ENCODE data around the gene RAB7A. TPM values are rescaled to one million over a fixed set of nuclear protein-coding genes. Genes with fewer than 3 reads are reported as not detected.

RAB7A gene
- total RNA-seq, 1 donor from 2014 or later: 43.7 TPM

GRCh38 chr3:128806588-128806987 lies 80.6 kb downstream of the RAB7A start:
- Histone ChIP-seq H3K36me3 (ENCODE audit: control insufficient read depth, insufficient read depth, low read length) (peaks cover 12% of the 10 kb centered on the region), H3K27me3 (ENCODE audit: control insufficient read depth, insufficient read depth, low read length) (no peaks in the 10 kb centered on the region), H3K4me3 (ENCODE audit: low read depth, low read length) (no peak overlapping the region)
- DNase-seq (ENCODE audit: low read depth) (no peak), FAIRE-seq (no peak)
- TF ChIP-seq CTCF (IDR thresholded peaks at IDR 0.05; ENCODE audit: insufficient read depth, low read length, severe bottlenecking): no peak

GRCh38 chr3:128807186-128807830 lies 81.3 kb downstream of the RAB7A start:
- peaks cover 12% of the 10 kb centered on the region for H3K36me3 ChIP-seq (ENCODE audit: control insufficient read depth, insufficient read depth, low read length)
- H3K27me3 ChIP-seq (ENCODE audit: control insufficient read depth, insufficient read depth, low read length): no peaks in the 10 kb centered on the region
- no peak overlapping the region for H3K4me3 ChIP-seq (ENCODE audit: low read depth, low read length)
- FAIRE-seq: no peak
- DNase-seq (ENCODE audit: low read depth): peak; percentile 69
- TF ChIP-seq CTCF (IDR thresholded peaks at IDR 0.05; ENCODE audit: insufficient read depth, low read length, severe bottlenecking): no peak

- no peak for DNase-seq (ENCODE audit: low read depth)
- peaks cover 21% of the 10 kb centered on the region for H3K36me3 ChIP-seq (ENCODE audit: control insufficient read depth, insufficient read depth, low read length)
These were observed 82.7 kb downstream of the RAB7A start for GRCh38 chr3:128808672-128809071.

DNA sequence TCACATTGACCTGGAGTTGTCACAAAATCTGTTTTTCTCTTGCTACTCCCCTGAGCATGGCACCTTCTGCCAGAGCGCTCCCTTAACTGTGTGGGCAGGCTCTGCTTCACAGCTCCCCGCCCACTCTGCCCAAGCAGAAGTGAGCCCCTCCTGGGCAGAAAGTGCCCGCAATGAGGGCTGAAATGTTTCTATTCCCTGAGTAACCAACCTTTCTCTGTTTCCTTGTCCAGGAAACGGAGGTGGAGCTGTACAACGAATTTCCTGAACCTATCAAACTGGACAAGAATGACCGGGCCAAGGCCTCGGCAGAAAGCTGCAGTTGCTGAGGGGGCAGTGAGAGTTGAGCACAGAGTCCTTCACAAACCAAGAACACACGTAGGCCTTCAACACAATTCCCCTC lies 87.1 kb downstream of the RAB7A start:
- Histone ChIP-seq H3K4me3 (ENCODE audit: low read depth, low read length) (no peak overlapping the region), H3K36me3 (ENCODE audit: control insufficient read depth, insufficient read depth, low read length) (peaks cover 18% of the 10 kb centered on the region), H3K27me3 (ENCODE audit: control insufficient read depth, insufficient read depth, low read length) (no peaks in the 10 kb centered on the region)
- DNase-seq (ENCODE audit: low read depth): no peak
- no peak for FAIRE-seq
- TF ChIP-seq CTCF (IDR thresholded peaks at IDR 0.05; ENCODE audit: insufficient read depth, low read length, severe bottlenecking): no peak

More at GRCh38 chr3:128808672-128809071, 82.7 kb downstream of the RAB7A start:
- no peaks in the 10 kb centered on the region for H3K27me3 ChIP-seq (ENCODE audit: control insufficient read depth, insufficient read depth, low read length)
- FAIRE-seq: no peak
- no peak for TF ChIP-seq CTCF (IDR thresholded peaks at IDR 0.05; ENCODE audit: insufficient read depth, low read length, severe bottlenecking)
- no peak overlapping the region for H3K4me3 ChIP-seq (ENCODE audit: low read depth, low read length)

GRCh38 chr3:128814060-128814459 lies 88.1 kb downstream of the RAB7A start:
- DNase-seq (ENCODE audit: low read depth) (no peak), FAIRE-seq (no peak)
- H3K27me3 ChIP-seq (ENCODE audit: control insufficient read depth, insufficient read depth, low read length): no peaks in the 10 kb centered on the region
- no peak overlapping the region for H3K4me3 ChIP-seq (ENCODE audit: low read depth, low read length)
- TF ChIP-seq CTCF (IDR thresholded peaks at IDR 0.05; ENCODE audit: insufficient read depth, low read length, severe bottlenecking): no peak
- H3K36me3 ChIP-seq (ENCODE audit: control insufficient read depth, insufficient read depth, low read length): peaks cover 17% of the 10 kb centered on the region

Data from bronchial epithelial cell (primary cell).